A549 (cell line): ENCODE data around the gene CD5L.

Experiments used
- EP300 ChIP-seq, 2 experiments: fragments of >200 bp; sonication (Bioruptor Twin); formaldehyde crosslinking; IDR thresholded peaks; 2 replicates in 1 of 2; 3 replicates in 1 of 2; pipeline ENCODE4 v1.6.1; 2016 to 2017
- MAZ ChIP-seq: fragments of 150-350 bp; IDR thresholded peaks from 2 replicates; pipeline ENCODE4 v1.6.1; 2014; ENCODE audit warnings: antibody characterized with exemption, low read depth, low read length, borderline replicate concordance
- POLR2A ChIP-seq: IDR thresholded peaks from 2 replicates; pipeline ENCODE4 v1.6.1; 2012; ENCODE audit warnings: mild to moderate bottlenecking, low read length
- TF ChIP-seq, protein P1 (sequence below): IDR thresholded peaks from 2 replicates; pipeline ENCODE4 v1.6.1; 2012

GRCh38 chr1:157870490-157870889, 28.9 kb upstream of the CD5L start:
- no peak for TF ChIP-seq MAZ
- no peak for TF ChIP-seq POLR2A
- no peak for TF ChIP-seq EP300 (IDR thresholded peaks at IDR 0.05)
- TF ChIP-seq, protein P1, sequence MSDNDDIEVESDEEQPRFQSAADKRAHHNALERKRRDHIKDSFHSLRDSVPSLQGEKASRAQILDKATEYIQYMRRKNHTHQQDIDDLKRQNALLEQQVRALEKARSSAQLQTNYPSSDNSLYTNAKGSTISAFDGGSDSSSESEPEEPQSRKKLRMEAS, result no peak
